RWPE1 (cell line): ENCODE measurements around the gene RNF220.
"Not testable (repeated sequence)": the region's sequence is repeated elsewhere in the genome, so short reads cannot be mapped to it uniquely, and the experiment has no call there.

ENCODE experiments used
- CTCF ChIA-PET: fragments of 350-600 bp; sonication (Branson Sonifier 250); formaldehyde crosslinking; extraction: SDS; loops from one replicate; lab custom pipeline; 2021; lab: Yijun Ruan, JAX
- POLR2A ChIA-PET: fragments of 400-600 bp; formaldehyde crosslinking; extraction: SDS; loops from one replicate; lab custom pipeline; 2020; ENCODE audit warnings: antibody characterized with exemption; ENCODE audit not compliant: low non-redundant PET; lab: Yijun Ruan, JAX
- DNase-seq: peaks from one replicate; pipeline ENCODE4 v3.0.0; 2012; ENCODE audit warnings: low spot score
- H3K27ac ChIP-seq: fragments of 450-650 bp; 2 replicates; pipeline ENCODE4 v1.5.1; 2017
- CTCF ChIP-seq: fragments of 450-650 bp; conservative IDR thresholded peaks from 2 replicates; pipeline ENCODE4 v1.5.1; 2017; ENCODE audit warnings: low read depth, mild to moderate bottlenecking

Gene RNF220

GRCh38 chr1:44661781-44662682, 257.0 kb downstream of the RNF220 start:
- no peak for TF ChIP-seq CTCF
- DNase-seq = no peak
- ChIA-PET CTCF (interaction anchor here (0.6 to 1.0 kb wide), 2 partner anchors 9 to 30 kb away, joined by 3 to 4 read pairs; no protein-coding TSS in a partner anchor), POLR2A (no interaction called here)
- no peak overlapping the region for H3K27ac ChIP-seq

GRCh38 chr1:44662683-44663030, 257.6 kb downstream of the RNF220 start:
- no peak for DNase-seq
- no peak overlapping the region for H3K27ac ChIP-seq
- CTCF ChIA-PET = interaction anchor here (0.6 kb wide), 1 partner anchor 29 kb away, joined by 4 read pairs; no protein-coding TSS in a partner anchor
- no peak for TF ChIP-seq CTCF
- POLR2A ChIA-PET = no interaction called here

GRCh38 chr1:44663417-44663816, 258.4 kb downstream of the RNF220 start:
- ChIA-PET POLR2A (no interaction called here), CTCF (no interaction called here)

GRCh38 chr1:44664730-44665370, 259.8 kb downstream of the RNF220 start:
- TF ChIP-seq CTCF = no peak
- ChIA-PET POLR2A (interaction anchor here (0.7 kb wide), 1 partner anchor 9 kb away, joined by 3 read pairs; no protein-coding TSS in a partner anchor), CTCF (interaction anchor here (0.5 to 0.7 kb wide), 2 partner anchors 14 to 1483 kb away, joined by 3 to 7 read pairs; no protein-coding TSS in a partner anchor)
- no peak overlapping the region for H3K27ac ChIP-seq
- no peak for DNase-seq

More at GRCh38 chr1:44663417-44663816, 258.4 kb downstream of the RNF220 start:
- no peak for TF ChIP-seq CTCF
- DNase-seq = no peak
- H3K27ac ChIP-seq = no peak overlapping the region

GRCh38 chr1:44666719-44667118, 261.7 kb downstream of the RNF220 start:
- DNase-seq, POLR2A ChIA-PET, CTCF ChIA-PET, H3K27ac ChIP-seq: not testable (repeated sequence)

- POLR2A ChIA-PET = interaction anchor here (0.5 kb wide), 1 partner anchor 74 kb away, joined by 6 read pairs; no protein-coding TSS in a partner anchor
- TF ChIP-seq CTCF = no peak
- DNase-seq = no peak
- no peak overlapping the region for H3K27ac ChIP-seq
- CTCF ChIA-PET = interaction anchor here (0.6 to 0.8 kb wide), 2 partner anchors 11 to 623 kb away, joined by 3 to 5 read pairs; no protein-coding TSS in a partner anchor
Measured at GRCh38 chr1:44670751-44671640, 265.9 kb downstream of the RNF220 start.
